Endothelial cell of umbilical vein (primary cell): ENCODE results near the gene TBC1D8.

Source experiments
- EZH2 ChIP-seq: IDR thresholded peaks from 2 replicates; pipeline ENCODE4 v1.6.1; 2012; ENCODE audit warnings: borderline replicate concordance, low read depth, mild to moderate bottlenecking, moderate library complexity, low read length, inconsistent platforms; ENCODE audit not compliant: severe bottlenecking
- POLR2A ChIP-seq: IDR thresholded peaks from 2 replicates; pipeline ENCODE4 v1.6.1; 2012; ENCODE audit warnings: low read depth, mild to moderate bottlenecking, control low read depth, low read length
- TF ChIP-seq, protein P1 (sequence below), 2 donors: IDR thresholded peaks; 1 replicate in 1 of 2; 2 replicates in 1 of 2; pipeline ENCODE4 v1.5.1; 2011; ENCODE audit warnings: low read length in 2 of 2, mild to moderate bottlenecking in 2 of 2, moderate library complexity in 2 of 2, control low read depth in 1 of 2, inconsistent platforms in 1 of 2, low read depth in 1 of 2; ENCODE audit not compliant: insufficient read depth in 1 of 2; ENCODE audit errors: extremely low read depth in 1 of 2

DNA sequence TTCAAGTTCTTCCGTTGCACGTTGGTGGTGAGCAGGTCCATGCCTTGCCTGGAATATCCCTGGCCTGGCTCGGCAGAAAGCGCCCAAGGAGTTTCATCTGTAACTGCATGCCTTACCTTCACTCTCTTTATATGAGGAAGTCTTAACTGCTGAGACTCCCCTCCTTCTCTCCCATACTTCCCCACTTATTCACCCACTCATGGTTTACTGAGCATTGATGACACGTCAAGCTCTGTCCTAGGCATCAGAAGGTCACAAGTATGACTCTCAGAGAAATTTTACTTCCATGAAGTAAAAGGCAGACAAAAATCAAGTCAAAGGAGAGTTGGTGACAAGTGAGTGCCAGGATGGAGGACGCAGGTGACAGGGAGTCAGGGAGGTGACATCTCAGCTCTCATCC is 68.2 kb downstream of the TBC1D8 start:
- TF ChIP-seq, protein P1, sequence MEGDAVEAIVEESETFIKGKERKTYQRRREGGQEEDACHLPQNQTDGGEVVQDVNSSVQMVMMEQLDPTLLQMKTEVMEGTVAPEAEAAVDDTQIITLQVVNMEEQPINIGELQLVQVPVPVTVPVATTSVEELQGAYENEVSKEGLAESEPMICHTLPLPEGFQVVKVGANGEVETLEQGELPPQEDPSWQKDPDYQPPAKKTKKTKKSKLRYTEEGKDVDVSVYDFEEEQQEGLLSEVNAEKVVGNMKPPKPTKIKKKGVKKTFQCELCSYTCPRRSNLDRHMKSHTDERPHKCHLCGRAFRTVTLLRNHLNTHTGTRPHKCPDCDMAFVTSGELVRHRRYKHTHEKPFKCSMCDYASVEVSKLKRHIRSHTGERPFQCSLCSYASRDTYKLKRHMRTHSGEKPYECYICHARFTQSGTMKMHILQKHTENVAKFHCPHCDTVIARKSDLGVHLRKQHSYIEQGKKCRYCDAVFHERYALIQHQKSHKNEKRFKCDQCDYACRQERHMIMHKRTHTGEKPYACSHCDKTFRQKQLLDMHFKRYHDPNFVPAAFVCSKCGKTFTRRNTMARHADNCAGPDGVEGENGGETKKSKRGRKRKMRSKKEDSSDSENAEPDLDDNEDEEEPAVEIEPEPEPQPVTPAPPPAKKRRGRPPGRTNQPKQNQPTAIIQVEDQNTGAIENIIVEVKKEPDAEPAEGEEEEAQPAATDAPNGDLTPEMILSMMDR (IDR thresholded peaks at IDR 0.05; ENCODE audit: extremely low read depth in 1 of 2, insufficient read depth in 1 of 2, low read depth in 1 of 2, low read length in 2 of 2), result no peak
- TF ChIP-seq POLR2A, result no peak
- no peak for TF ChIP-seq EZH2
